ENCODE measurements around the gene CHAC1.

DNA sequence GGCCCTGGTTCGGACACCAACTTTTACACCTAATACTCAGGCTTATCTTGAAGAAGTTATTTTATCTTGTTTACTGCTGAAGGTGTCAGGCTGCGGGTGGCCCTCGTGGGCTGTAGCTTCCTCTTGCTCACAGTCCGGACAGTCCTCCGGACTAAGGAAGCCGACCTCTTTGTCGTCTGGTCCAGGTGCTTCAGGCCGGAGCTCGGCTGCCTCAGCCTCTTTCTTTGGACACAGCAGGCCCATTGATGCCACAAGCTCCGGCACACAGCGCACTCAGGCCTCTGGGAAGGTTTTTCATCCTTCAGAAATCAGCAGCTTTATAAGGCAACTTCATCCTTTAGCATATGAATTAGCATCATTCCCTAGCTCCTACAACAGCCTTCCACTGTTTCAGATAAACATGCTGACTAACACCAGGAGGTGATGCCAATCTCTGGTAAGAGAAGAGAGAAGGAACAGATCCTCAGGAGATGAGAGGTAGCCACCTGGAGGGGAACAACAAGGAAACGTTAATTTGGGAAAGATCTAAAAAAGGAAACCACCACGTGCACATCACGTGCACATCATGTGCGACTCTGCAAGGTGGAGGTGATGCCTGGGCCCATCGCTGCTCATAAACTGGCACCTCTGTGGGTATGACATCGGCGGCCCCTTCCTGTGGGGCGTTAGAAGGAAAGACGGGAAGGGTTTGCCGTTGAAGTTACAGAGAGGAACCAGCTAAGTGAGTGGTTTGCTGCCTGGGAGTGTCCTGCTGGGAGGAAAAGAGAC, 4.4 kb upstream of the CHAC1 start:
- TF ChIP-seq, protein P1, sequence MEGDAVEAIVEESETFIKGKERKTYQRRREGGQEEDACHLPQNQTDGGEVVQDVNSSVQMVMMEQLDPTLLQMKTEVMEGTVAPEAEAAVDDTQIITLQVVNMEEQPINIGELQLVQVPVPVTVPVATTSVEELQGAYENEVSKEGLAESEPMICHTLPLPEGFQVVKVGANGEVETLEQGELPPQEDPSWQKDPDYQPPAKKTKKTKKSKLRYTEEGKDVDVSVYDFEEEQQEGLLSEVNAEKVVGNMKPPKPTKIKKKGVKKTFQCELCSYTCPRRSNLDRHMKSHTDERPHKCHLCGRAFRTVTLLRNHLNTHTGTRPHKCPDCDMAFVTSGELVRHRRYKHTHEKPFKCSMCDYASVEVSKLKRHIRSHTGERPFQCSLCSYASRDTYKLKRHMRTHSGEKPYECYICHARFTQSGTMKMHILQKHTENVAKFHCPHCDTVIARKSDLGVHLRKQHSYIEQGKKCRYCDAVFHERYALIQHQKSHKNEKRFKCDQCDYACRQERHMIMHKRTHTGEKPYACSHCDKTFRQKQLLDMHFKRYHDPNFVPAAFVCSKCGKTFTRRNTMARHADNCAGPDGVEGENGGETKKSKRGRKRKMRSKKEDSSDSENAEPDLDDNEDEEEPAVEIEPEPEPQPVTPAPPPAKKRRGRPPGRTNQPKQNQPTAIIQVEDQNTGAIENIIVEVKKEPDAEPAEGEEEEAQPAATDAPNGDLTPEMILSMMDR (IDR thresholded peaks at IDR 0.05 in 8 of 11, conservative IDR thresholded peaks at IDR 0.05 in 3 of 11), result no peak
- TF ChIP-seq POLR2A (IDR thresholded peaks at IDR 0.05), result no peak
